HG03442 (cell line): ENCODE data around the gene HCFC1R1.

Source experiments
- ATAC-seq: cut with Tn5 transposase; IDR thresholded peaks from one replicate; pipeline ENCODE4 v1.9.1; 2021; ENCODE audit warnings: mild to moderate bottlenecking, moderate library complexity; ENCODE audit not compliant: unreplicated experiment

The HCFC1R1 gene

GRCh38 chr16:3035972-3036725 is 12.4 kb upstream of the HCFC1R1 start:
- no peak for ATAC-seq

- ATAC-seq: no peak
Measured at GRCh38 chr16:3035289-3035971, 11.7 kb upstream of the HCFC1R1 start.

- no peak for ATAC-seq
Measured at GRCh38 chr16:3032624-3033023, 8.9 kb upstream of the HCFC1R1 start.

- no peak for ATAC-seq
Measured at GRCh38 chr16:3030222-3031212, 6.8 kb upstream of the HCFC1R1 start.

- ATAC-seq: no peak
Measured at GRCh38 chr16:3029491-3030221, 5.9 kb upstream of the HCFC1R1 start.

GRCh38 chr16:3028716-3029319 is 5.1 kb upstream of the HCFC1R1 start:
- no peak for ATAC-seq

- no peak for ATAC-seq
Measured at GRCh38 chr16:3027983-3028715, 4.4 kb upstream of the HCFC1R1 start.

- no peak for ATAC-seq
Measured at GRCh38 chr16:3027489-3027795, 3.7 kb upstream of the HCFC1R1 start.

GRCh38 chr16:3026609-3027488 is 3.1 kb upstream of the HCFC1R1 start:
- no peak for ATAC-seq

- no peak for ATAC-seq
Measured at GRCh38 chr16:3026003-3026378, 2.2 kb upstream of the HCFC1R1 start.

- no peak for ATAC-seq
Measured at GRCh38 chr16:3025032-3026002, 1.6 kb upstream of the HCFC1R1 start.

GRCh38 chr16:3023415-3023668 is 400 bp downstream of the HCFC1R1 start:
- no peak for ATAC-seq

- no peak for ATAC-seq
Measured at GRCh38 chr16:3022684-3023414, 893 bp downstream of the HCFC1R1 start.

- no peak for ATAC-seq
Measured at GRCh38 chr16:3022208-3022683, 1.5 kb downstream of the HCFC1R1 start.

- ATAC-seq: no peak
Measured at GRCh38 chr16:3021449-3022207, 2.1 kb downstream of the HCFC1R1 start.
